ENCODE data around the gene MBD5.

The MBD5 gene

DNA sequence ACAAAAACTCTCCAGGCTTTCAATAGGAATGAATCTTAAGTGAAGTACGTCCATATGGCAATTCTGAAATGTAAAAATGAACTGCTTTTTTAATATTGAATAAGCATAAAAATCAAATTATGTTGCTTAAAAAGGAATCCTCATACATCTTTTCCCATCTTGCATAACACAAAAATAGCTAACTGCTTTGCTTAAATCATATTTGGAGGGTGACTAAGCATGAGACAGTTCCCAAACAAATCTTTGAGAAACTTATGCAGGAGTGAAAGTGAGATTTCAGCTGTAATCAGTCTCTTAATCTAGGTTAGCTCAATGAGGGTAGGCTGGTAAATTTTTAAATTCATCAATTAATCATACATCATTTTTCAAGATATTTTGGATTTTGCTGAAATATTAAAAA lies 111.5 kb downstream of the MBD5 start:
- no peak overlapping the region for H3K4me3 ChIP-seq (ENCODE audit: low read depth, low read length)
- TF ChIP-seq, protein P1, sequence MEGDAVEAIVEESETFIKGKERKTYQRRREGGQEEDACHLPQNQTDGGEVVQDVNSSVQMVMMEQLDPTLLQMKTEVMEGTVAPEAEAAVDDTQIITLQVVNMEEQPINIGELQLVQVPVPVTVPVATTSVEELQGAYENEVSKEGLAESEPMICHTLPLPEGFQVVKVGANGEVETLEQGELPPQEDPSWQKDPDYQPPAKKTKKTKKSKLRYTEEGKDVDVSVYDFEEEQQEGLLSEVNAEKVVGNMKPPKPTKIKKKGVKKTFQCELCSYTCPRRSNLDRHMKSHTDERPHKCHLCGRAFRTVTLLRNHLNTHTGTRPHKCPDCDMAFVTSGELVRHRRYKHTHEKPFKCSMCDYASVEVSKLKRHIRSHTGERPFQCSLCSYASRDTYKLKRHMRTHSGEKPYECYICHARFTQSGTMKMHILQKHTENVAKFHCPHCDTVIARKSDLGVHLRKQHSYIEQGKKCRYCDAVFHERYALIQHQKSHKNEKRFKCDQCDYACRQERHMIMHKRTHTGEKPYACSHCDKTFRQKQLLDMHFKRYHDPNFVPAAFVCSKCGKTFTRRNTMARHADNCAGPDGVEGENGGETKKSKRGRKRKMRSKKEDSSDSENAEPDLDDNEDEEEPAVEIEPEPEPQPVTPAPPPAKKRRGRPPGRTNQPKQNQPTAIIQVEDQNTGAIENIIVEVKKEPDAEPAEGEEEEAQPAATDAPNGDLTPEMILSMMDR (IDR thresholded peaks at IDR 0.05; ENCODE audit: insufficient read depth, low read depth, low read length, missing control alignments) = no peak
- DNase-seq (ENCODE audit: low read depth) = no peak

DNA sequence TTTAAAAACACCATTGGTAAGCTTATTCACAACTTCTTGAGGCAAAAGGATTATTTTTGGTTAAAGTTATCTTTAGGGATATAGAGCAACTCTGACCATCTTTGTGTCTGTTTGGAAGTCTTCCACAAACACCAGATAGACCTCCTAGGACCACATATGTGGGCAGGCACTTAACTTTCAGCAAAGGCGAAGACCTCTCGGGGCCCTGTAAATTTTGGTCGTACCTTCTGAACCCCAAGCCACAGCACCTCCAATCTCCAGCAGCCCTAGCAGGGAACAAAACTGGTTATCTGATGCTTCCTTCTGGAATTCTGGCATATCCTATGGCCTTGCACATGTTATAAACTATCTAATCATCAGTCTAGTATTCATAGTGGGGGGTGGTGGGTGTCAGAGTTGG lies 114.8 kb downstream of the MBD5 start:
- TF ChIP-seq, protein P1 (IDR thresholded peaks at IDR 0.05; ENCODE audit: insufficient read depth, low read depth, low read length, missing control alignments) = no peak
- no peak for DNase-seq (ENCODE audit: low read depth)

DNA sequence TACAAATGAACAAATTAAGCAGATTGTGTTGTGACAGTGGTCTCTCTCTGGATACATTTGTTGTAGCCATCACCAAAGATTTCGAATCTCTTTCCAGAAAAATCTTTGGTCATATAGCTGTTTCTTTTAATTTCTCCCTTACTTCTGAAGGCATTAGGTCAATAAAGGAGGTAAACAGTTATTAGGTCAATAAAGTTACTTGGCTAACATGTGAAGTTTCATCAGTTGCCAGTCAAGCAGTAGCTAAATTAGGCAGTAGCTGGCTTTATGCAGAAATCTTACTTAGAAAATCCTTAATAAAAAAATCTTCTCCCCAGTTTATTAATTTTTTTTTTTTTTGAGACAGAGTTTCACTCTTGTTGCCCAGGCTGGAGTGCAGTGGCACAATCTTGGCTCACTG lies 115.5 kb downstream of the MBD5 start:
- TF ChIP-seq, protein P1 (IDR thresholded peaks at IDR 0.05; ENCODE audit: insufficient read depth, low read depth, low read length, missing control alignments) = no peak
- no peak overlapping the region for H3K4me3 ChIP-seq (ENCODE audit: low read depth, low read length)
- no peak for DNase-seq (ENCODE audit: low read depth)

More for the DNA sequence above, 114.8 kb downstream of the MBD5 start:
- H3K4me3 ChIP-seq (ENCODE audit: low read depth, low read length) = no peak overlapping the region

DNA sequence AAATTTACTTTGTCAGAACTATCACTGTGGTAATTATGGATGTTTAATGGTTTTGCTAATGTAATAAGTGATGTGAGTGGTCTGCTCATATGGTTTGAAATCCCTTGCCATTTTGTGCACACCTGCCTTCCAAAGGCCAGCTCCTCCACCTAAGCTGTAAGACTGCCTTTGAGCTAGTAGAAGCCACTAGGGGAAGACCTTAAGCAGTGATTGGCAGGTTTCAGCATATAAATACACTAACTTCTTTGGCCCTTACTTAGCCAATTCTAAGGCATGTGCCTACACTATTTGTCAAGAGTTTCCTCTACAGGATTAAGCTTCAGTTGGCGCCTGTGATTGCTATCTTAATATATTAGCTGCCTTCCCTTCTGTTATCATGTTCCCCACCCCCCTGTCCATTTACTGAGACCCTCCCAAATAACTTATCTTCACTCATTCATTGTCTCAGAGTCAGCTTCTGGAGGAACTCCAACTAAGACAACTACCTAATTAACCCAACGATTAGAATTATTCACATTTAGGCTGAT lies 141.1 kb downstream of the MBD5 start:
- DNase-seq (ENCODE audit: low read depth) = no peak
- TF ChIP-seq, protein P1 (IDR thresholded peaks at IDR 0.05; ENCODE audit: insufficient read depth, low read depth, low read length, missing control alignments) = no peak
- H3K4me3 ChIP-seq (ENCODE audit: low read depth, low read length) = no peak overlapping the region

DNA sequence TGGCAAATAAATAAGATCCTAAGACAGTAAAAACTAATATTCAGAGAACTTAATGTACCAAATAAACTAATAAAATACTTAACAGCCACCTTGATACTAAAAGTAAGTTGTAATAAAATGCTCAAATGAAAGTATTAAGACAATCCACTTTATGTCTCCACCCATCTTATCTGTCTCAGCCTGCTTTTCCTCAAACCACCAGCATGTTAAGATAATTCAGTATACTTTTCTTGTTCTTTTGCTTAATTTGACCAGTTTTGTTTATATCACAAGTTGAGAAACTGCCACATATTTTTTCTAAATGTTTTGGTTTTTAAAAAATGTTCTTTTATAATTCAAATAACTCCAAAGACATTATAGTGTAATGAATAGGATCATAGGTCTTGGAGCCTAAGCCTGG lies 142.0 kb downstream of the MBD5 start:
- no peak for DNase-seq (ENCODE audit: low read depth)
- TF ChIP-seq, protein P1 (IDR thresholded peaks at IDR 0.05; ENCODE audit: insufficient read depth, low read depth, low read length, missing control alignments) = no peak
- H3K4me3 ChIP-seq (ENCODE audit: low read depth, low read length) = no peak overlapping the region

DNA sequence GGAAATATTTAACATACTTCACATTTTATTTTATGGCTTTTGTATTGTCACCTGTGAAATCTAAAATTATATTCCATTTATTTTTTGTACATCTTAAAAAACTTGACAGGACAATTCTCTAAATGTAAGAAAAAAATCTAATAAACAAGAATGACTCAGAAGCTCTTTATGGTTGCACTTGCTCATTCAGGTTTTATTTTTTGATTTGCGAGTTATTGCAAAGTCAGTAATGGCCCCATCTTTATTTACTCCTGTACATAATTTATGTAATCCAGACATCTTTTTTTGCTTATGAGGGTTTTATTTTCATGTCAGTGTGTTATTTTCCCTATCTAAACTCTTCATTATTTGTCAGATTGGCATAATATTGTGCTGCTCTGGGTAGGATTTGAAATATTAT lies 145.1 kb downstream of the MBD5 start:
- no peak overlapping the region for H3K4me3 ChIP-seq (ENCODE audit: low read depth, low read length)
- TF ChIP-seq, protein P1 (IDR thresholded peaks at IDR 0.05; ENCODE audit: insufficient read depth, low read depth, low read length, missing control alignments) = no peak
- no peak for DNase-seq (ENCODE audit: low read depth)

DNA sequence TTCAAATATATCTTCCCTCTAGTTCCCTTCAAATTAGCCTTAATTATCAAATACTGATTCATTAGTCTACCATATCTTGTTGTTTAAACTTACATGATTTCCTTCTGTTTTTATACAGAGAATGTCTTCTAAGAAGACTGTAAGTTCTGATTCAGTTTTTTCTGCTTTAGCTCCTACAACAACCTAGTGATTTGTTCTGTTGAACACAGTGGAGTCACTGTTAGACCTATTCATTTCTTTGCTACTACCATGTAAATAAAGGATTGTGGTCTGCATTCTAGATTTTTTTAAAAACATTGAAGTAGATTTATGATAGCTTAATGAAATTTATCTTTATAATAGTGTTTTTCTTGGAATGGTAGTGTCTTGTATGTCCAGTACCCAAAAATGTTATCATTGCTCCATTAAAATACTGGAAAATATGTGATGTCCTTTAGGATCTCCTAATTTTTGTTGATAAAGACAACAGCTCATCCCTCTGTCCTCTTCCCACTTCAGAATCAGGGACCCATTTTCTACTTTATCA lies 146.4 kb downstream of the MBD5 start:
- no peak overlapping the region for H3K4me3 ChIP-seq (ENCODE audit: low read depth, low read length)
- DNase-seq (ENCODE audit: low read depth) = no peak
- TF ChIP-seq, protein P1 (IDR thresholded peaks at IDR 0.05; ENCODE audit: insufficient read depth, low read depth, low read length, missing control alignments) = no peak

Data from GM12865 (cell line).